HG03025 (cell line): ENCODE results near the gene SPTB.

Experiments
- ATAC-seq: cut with Tn5 transposase; IDR thresholded peaks from one replicate; pipeline ENCODE4 v1.9.1; 2021; ENCODE audit warnings: mild to moderate bottlenecking, moderate library complexity; ENCODE audit not compliant: unreplicated experiment, low FRiP score

The SPTB gene

GRCh38 chr14:64719601-64720000 lies 160.1 kb downstream of the SPTB start:
- no peak for ATAC-seq

GRCh38 chr14:64718762-64719161 lies 160.9 kb downstream of the SPTB start:
- no peak for ATAC-seq

- ATAC-seq: no peak
These were observed 161.8 kb downstream of the SPTB start for GRCh38 chr14:64717870-64718269.

GRCh38 chr14:64715628-64716412 lies 163.9 kb downstream of the SPTB start:
- no peak for ATAC-seq

- no peak for ATAC-seq
These were observed 164.5 kb downstream of the SPTB start for GRCh38 chr14:64715146-64715627.

- no peak for ATAC-seq
These were observed 165.2 kb downstream of the SPTB start for GRCh38 chr14:64714432-64715025.

- ATAC-seq: no peak
These were observed 166.0 kb downstream of the SPTB start for GRCh38 chr14:64713677-64714076.

- no peak for ATAC-seq
These were observed 168.7 kb downstream of the SPTB start for GRCh38 chr14:64711039-64711438.

- no peak for ATAC-seq
These were observed 170.6 kb downstream of the SPTB start for GRCh38 chr14:64709126-64709525.

- ATAC-seq: no peak
These were observed 171.3 kb downstream of the SPTB start for GRCh38 chr14:64708148-64709004.

GRCh38 chr14:64707661-64708060 lies 172.0 kb downstream of the SPTB start:
- no peak for ATAC-seq

GRCh38 chr14:64706593-64707193 lies 173.0 kb downstream of the SPTB start:
- no peak for ATAC-seq

GRCh38 chr14:64706119-64706592 lies 173.6 kb downstream of the SPTB start:
- no peak for ATAC-seq

- ATAC-seq: no peak
These were observed 174.2 kb downstream of the SPTB start for GRCh38 chr14:64705381-64706118.

GRCh38 chr14:64704743-64705380 lies 174.8 kb downstream of the SPTB start:
- no peak for ATAC-seq

GRCh38 chr14:64704143-64704742 lies 175.5 kb downstream of the SPTB start, which contains the start of gene PLEKHG3:
PLEKHG3 (plus strand) TSS chr14:64704424; CDS start chr14:64727632, 23,208 bp downstream.
- ATAC-seq: no peak

- ATAC-seq: no peak
These were observed 176.1 kb downstream of the SPTB start for GRCh38 chr14:64703395-64704142.
